HG03565 (cell line): Measurements from ENCODE around the gene ACTR3C.

Experiments used
- ATAC-seq: cut with Tn5 transposase; IDR thresholded peaks from one replicate; pipeline ENCODE4 v1.9.1; 2021; ENCODE audit warnings: mild to moderate bottlenecking, moderate library complexity; ENCODE audit not compliant: unreplicated experiment

ACTR3C gene

DNA sequence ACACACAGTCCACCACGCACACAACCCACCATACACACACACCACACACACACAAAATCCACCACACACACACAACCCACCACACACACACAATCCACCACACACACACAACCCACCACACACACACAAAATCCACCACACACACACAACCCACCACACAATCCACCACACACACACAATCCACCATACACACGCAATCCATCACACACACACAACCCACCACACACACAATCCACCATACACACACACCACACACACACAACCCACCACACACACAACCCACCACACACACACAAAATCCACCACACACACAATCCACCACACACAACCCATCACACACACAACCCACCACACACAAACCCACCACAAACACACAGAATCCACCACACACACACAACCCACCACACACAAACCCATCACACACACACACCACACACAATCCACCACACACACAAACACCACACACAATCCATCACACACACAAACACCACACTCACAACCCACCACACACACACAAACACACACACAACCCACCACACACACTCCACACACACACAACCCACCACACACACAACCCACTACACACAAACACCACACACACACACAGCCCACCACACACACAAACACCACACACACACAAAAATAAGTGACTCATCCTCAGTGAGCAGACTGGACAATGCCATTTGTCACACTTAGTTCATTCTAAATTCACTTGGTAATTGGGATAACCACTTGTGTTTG is 36.4 kb upstream of the ACTR3C start:
- no peak for ATAC-seq

DNA sequence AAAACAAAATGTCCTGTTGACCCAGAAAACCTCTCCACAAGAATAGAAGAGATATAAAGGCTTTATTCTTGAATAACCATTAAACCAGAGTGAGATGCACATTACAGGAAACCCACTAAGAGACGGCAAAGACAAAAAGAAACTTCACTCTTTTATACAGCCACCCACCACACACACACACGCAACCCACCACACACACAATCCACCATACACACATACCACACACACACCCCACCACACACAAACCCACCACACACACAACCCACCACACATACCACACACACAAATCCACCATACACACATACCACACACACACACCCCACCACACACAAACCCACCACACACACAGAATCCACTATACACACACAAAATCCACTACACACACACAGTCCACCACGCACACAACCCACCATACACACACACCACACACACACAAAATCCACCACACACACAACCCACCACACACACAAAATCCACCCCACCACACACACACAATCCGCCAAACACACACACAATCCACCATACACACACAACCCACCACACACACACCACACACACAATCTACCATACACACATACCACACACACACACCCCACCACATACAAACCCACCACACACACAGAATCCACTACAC is 35.8 kb upstream of the ACTR3C start:
- ATAC-seq: no peak

DNA sequence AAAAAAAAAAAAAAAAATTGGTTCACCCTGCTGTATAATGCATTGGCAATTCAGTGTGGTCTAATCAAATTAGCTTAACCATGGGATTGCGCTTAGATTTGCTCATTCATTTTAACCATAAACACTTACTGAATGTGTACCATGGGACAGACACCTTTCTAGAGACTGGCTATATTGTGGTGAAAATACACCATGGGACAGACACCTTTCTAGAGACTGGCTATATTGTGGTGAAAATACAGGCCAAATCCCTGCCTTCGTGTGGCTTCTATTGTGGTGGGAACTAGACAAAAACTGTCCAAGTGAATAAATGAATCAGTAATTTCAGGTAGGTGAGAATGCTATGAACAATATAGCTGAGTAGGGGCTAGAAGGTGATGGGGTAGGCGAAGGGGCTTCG is 35.1 kb upstream of the ACTR3C start:
- ATAC-seq: no peak

DNA sequence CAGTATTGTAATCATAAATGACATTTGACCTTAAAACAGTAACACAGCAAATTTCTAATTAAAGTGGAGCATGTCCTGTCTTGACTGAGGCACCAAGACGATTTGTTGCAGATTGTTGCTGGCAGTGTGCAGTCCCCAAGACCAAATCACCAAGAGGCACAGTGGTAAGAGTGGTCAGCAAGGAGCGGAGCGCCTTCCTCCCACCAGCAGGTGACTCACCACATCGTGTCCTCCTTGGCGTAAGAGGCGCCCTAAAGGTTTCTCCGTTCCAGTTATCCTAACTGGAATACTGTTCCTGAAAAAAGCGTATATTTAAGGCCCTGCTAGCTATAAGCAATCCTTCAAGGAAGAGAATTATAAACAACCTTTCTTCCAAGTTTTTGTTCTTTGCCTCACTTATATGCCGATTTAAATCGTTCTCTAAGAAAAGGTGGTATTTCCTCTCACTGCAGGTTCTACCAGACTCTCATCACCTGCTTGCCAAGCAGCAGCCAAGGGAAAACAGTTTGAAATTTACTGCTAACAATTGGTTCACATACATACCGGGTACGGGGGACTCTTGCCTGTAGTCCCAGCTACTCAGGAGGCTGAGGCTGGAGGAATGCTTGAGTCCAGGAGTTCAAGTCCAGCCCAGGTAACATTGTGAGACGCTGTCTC is 34.6 kb upstream of the ACTR3C start:
- ATAC-seq: no peak

DNA sequence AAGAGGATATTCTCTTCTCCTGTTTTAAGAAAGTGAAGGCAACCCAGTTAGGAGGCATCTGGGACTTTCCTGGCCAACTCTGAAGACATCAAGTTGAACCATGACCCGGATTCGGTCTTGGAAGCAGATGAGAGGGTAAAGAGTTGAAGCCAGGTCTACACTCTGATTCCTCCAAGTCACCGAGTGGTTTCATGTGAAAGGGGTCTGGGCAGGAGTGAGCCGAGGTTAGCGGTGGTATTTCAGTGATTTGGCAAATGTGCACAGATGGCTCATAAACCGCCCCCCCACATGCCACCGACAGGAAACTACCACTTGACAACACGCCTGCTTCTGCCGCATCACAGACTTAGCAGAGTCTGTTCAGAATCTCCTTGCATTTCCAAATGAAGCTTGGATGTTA is 33.9 kb upstream of the ACTR3C start:
- no peak for ATAC-seq

DNA sequence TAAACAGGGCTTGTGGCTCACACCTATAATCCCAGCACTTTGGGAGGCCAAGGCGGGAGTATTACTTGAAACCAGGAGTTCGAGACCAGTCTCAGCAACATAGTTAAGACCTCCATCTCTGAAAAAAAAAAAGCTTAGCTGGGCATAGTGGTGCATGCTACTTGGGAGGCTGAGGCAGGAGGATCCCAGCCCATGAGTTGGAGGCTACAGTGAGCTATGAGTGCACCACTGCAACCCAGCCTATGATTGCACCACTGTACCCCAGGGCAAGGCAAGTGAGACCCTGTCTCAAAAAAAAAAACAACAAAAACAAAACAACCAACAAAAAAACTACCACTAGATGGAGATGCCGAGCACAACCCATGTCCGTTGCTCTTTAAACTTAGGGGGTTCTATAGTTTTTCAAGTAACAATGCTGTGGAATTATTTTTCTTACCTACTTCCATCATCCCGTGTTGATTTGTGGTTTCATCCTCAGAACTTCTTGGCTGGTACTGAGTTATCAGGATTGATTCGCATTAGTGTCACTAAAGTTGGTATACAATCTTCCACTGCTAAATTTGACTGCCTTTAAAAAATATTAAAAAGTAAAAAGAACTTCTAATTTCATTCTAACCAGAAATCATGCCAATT is 33.0 kb upstream of the ACTR3C start:
- ATAC-seq: no peak

DNA sequence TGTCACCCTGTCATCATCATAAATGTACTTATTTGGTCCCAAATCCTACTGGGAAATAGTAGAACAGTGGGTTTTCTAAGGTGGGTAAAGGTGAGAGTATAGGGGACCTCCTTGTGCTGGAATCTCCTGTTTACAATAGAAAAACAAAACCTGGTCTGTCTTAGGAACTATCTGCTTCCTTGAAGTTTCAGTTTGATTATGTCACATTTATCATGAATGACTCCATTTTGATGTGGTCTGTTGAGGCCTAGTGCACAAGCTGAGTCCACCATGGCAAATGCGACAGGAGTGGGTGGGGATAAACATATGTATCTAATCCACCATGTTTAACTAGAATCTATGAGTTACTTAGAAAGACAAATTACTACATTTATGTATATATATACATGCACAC is 32.3 kb upstream of the ACTR3C start:
- ATAC-seq: no peak

DNA sequence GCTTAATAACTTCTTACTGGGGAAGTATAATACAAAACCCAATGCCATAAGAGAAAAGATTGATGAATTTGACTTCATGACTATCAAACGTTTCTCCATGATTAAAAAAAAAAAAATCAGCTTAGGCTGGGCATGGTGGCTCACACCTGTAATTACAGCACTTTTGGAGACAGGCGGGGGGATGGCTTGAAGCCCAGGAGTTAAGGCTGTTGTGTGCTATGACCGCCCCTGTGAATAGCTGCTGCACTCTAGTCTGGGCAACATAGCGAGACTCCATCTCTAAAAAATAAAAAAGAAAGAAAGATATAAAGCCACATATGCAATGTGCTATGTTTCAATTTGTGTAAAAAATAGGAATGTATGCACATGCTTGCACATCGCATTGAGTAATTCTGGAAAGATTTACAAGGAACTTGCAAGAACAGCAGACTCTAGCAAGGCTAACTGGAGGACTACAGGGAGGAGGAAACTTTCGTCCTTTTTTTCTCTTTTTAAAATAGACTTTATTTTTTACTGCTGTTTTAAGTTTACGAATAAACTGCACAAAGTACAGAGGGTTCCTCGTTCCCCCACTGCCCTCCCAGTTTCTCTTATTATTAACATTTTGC is 28.3 kb upstream of the ACTR3C start:
- ATAC-seq: no peak

DNA sequence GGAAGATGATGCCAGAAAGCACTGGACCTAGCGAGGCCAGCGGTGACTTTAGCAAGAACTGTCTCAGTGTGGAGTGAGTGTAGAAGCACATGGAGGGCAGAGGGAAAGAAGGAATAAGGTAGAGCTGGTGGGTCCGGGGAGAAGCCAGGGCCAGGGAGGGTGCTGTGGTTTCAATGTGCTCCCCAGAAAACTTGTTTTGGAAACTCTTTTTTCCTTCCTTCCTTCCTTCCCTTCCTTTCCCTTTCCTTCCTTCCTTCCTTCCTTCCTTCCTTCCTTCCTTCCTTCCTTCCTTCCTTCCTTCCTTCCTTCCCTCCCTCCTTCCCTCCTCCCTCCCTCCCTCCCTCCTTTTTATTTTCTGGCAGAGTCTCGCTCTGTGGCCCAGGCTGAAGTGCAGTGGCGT is 23.6 kb upstream of the ACTR3C start:
- ATAC-seq: no peak

DNA sequence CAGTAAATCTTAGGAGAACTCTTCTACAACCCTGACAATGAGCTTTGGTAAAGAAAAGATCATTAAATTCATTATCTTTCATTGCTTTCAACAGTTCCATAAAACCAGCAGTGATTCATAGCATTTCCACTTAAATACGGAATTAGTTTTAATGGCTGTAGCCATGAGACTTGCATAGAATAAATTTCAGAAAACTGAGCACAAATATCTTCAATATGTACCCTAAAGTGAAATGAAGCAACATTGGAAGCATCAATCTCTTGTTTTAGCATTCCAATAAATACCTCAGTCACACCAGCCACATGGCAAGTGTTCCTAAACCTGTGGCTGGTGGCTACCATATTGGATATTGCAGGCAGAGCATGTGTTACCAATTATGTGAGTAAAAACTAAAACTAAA is 21.7 kb upstream of the ACTR3C start:
- no peak for ATAC-seq

DNA sequence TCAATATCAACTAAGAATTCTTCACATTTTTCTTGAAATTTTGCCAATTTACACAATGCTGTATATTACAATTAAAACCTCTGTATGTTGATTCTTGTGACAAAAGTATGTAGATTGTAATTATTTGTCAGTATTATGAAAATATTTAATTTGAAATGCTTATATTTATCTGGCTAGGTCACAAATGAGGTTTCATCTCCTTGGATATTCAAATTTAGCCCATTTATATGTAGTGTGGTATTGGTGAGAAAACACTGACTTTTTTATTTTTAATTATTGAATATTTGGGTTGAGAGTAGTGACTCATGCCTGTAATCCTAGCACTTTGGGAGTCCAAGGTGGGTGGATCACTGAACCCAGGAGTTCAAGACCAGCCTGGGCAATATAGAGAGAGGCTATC is 21.0 kb upstream of the ACTR3C start:
- no peak for ATAC-seq

DNA sequence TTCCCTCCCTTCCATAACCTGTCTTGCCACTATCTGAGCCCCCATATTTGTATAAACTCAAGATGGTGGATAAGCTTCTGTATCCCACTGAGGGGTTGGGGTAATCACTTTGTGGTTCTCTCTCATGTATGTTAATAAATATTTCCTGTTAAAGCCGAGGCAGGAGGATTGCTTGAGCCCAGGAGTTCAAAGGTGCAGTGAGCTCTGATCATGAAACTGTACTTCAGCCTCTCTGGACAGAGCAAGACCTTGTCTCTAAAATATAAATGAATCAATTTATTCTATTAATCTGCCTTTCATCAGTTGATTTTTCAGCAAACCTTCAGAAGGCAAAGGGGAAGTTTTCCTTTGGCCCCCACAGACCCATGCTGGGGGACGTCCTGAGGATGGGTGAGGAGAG is 19.9 kb upstream of the ACTR3C start:
- ATAC-seq: no peak

DNA sequence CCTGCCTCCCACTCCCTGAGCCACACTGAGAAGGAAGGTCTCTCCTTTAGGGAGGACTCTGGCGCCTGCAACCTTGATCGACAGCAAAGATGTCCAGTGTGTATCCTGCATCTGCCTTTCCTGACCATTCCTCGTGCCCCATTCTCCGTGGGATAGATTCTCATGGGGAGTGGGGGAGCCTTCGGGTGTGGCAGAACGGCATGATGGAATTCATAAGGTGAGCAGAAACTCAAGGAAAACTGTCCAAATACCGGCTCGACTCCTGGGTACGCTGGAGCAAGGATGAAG is 18.7 kb upstream of the ACTR3C start:
- no peak for ATAC-seq

DNA sequence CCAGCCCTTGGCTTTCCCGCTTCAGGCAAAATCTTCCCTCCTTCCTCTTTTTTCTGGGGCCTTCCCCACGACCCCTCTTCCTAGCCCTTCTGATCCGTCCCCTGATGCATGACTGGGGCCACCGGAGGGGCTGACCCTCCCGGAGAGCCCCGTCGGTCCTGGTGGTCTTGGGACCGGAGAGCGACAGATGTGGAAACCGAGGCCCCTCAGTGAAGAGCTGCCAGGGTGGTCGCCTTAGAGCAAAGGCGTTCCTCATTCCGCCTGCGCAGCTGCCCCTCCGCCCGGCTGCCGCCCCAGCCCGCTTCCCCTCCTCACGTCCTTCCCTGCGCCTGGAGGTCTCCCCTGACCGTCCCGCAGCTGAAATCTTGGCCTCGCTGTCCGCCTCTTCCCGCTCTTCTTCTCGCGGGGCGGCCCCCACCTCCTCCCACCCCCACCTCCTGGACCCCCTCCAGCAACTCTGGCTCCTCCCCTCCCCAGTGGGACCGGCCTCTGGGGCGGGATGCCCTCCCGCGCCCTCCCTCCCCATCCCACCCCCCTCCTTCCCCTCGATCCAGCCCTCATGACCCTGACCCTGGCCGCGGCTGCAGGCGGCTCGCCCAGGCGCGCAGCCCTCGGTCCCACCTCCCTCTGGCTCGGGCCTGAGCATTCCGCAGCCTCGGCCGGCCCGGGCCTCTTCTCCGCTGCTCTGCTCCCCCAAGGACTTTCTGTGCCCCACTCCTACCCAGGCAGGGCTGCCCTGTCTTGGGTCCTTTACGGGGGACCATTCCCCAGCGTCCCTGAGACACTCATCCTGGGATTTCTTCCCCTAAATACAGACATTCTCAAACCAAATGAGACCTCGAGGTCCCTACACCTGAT is 18.1 kb upstream of the ACTR3C start, which contains the start of gene RARRES2:
TSS of gene RARRES2 (minus strand) at position 367 of the 858 bp plus-strand sequence. CDS start 1,020 bp downstream, outside the sequence.
- ATAC-seq: no peak

DNA sequence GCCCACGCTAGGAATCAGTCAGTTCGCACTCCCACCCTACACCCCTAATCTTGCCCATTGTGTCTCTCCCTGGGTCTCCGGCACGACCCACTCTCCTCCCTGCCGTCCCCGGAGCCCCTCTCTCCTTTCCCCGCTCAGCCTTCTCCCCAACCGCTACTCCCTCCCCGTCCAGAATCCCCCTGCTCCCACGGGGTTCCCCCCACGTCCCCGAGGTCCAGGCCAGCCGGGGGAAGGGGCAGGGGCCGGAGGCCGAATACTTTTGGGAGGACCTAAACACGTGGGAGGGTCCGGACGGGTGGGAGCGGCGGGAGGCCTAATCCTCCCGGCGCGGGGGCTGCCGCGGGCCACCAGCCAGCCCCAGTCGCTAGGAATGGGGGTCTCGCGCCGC is 17.5 kb upstream of the ACTR3C start:
- ATAC-seq: no peak

DNA sequence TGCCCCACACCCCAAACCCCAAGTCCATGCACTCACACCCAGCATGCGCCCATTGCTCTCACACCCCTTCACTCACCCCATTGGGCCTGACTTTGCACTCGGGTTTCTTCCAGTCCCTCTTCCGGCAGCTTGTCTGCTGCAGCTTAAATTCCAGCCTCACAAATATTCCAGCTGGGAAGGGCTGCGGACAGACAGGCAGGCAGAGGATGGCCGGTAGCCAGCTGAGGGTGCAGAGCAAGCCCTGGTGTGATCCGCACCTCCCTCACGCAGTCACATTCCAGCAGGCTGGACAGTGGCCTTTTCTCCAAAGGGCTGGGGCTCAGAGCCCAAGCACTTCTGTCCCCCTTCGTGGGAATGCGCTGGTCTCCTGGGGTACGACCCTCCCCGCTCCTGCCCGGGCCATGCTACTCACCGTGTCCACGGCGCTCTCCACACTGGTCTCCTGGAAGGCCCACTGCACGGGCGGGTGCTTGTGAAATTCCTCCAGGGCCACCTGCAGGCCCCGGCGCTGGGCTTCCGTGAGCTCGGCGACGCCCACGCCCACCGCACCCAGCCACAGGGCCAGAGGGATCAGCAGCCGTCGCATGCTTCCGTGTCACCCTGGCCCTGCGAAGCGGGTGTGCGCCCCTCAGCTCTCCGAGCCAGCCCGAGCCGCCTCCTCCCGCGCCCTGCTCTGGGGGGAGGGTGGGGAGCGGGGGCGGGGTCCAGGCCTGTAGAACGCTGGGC is 16.8 kb upstream of the ACTR3C start:
- no peak for ATAC-seq

DNA sequence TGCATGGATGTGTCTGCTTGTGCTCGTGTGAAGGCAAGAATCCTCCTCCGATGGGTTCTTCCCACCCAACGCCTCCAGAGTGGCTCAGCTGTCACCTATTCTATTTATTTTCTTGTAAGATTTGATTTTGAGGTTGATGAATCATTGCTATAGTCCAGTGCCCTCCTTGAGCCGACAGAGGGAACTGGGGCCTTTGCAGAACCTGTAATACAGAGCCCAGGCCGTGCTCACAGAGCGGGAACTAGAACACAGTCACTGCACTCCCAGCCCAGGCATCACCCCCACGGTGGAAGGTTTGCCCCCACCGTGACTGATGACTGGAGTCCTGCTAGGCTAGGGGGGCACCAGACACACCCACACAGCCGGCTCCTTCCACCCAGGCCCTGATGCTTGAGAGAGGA is 16.1 kb upstream of the ACTR3C start:
- no peak for ATAC-seq

DNA sequence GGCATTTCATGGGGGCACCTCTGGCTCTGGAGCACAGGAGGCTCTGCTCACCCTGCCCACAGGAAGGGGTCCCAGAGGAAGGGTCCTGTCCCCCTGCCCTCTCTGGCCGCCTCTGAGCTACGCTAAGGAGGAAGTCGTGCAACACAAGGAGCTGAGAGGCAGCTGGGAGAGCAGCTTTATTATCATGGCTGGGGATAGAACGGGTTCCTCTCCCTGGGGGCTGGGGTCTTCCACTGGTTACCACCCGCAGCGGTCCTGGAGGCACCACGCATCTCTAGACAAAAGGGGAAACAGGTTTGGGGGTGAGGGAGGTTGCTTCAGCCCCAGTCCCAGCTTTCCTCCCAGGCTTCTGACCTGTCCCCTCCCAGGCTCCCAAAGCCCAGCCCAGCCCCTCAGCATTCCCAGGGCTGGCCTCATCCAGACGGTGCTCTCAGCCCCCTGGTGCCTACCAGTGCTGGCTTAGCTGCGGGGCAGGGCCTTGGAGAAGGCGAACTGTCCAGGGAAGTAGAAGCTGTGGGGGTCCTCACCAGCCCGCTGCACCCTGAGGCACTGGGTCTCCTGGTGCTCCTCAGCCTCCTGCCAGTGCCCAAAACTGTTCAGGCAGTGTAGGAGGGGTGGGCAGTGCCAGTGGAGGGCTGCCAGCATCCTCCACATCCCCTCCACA is 15.0 kb upstream of the ACTR3C start:
- ATAC-seq: no peak

DNA sequence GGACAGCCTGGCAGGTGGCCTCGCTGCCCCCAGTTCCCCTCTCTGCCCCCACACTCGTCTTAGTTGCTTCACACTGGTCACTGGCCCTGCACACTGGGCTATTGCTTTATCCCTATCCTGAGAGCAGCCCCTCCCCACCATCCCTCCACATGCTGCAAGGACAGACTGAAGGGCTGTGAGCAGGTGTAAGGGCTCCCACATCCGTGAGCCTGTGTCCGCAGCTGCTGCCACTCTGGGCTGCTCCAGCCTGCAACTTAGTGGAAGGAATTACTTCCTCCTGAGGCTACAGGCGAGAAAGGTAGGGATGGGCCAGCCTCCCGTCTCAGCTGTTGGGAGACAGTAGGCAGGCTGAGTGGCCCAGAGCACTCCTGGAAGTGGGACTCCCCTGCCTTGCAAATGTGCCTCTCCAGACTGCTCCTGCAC is 14.3 kb upstream of the ACTR3C start:
- ATAC-seq: no peak
